GM19452 (cell line): ENCODE data around the gene PRRT2.
"Not testable (repeated sequence)": the region's sequence is repeated elsewhere in the genome, so short reads cannot be mapped to it uniquely, and the experiment has no call there.

ENCODE experiments used
- ATAC-seq: cut with Tn5 transposase; IDR thresholded peaks from one replicate; pipeline ENCODE4 v1.9.1; 2021; ENCODE audit not compliant: unreplicated experiment

PRRT2 gene

GRCh38 chr16:29831490-29831889 is 19.5 kb downstream of the PRRT2 start:
- ATAC-seq: no peak

GRCh38 chr16:29833219-29833618 is 21.2 kb downstream of the PRRT2 start:
- not testable (repeated sequence) for ATAC-seq

- ATAC-seq: no peak
These were observed 22.1 kb downstream of the PRRT2 start for GRCh38 chr16:29834079-29834478.

GRCh38 chr16:29835926-29836325 is 23.9 kb downstream of the PRRT2 start:
- no peak for ATAC-seq

GRCh38 chr16:29836623-29837022 is 24.6 kb downstream of the PRRT2 start:
- ATAC-seq: no peak

- ATAC-seq: no peak
These were observed 25.8 kb downstream of the PRRT2 start for GRCh38 chr16:29837841-29838240.

GRCh38 chr16:29839822-29840221 is 27.8 kb downstream of the PRRT2 start:
- ATAC-seq: no peak

GRCh38 chr16:29840240-29840639 is 28.2 kb downstream of the PRRT2 start:
- no peak for ATAC-seq

- no peak for ATAC-seq
These were observed 29.6 kb downstream of the PRRT2 start for GRCh38 chr16:29841631-29842030.

- no peak for ATAC-seq
These were observed 30.8 kb downstream of the PRRT2 start for GRCh38 chr16:29842732-29843346.

GRCh38 chr16:29843931-29844330 is 31.9 kb downstream of the PRRT2 start:
- ATAC-seq: no peak

GRCh38 chr16:29844575-29845331 is 32.8 kb downstream of the PRRT2 start:
- no peak for ATAC-seq

GRCh38 chr16:29845656-29846055 is 33.7 kb downstream of the PRRT2 start:
- ATAC-seq: no peak

- ATAC-seq: no peak
These were observed 36.7 kb downstream of the PRRT2 start for GRCh38 chr16:29848420-29849297.

- ATAC-seq: no peak
These were observed 37.5 kb downstream of the PRRT2 start for GRCh38 chr16:29849505-29849904.

GRCh38 chr16:29850998-29851397 is 39.0 kb downstream of the PRRT2 start:
- no peak for ATAC-seq

- no peak for ATAC-seq
These were observed 40.7 kb downstream of the PRRT2 start for GRCh38 chr16:29852654-29853053.

- no peak for ATAC-seq
These were observed 42.6 kb downstream of the PRRT2 start for GRCh38 chr16:29854520-29855100.

- no peak for ATAC-seq
These were observed 45.3 kb downstream of the PRRT2 start for GRCh38 chr16:29857133-29857760.

- ATAC-seq: no peak
These were observed 46.3 kb downstream of the PRRT2 start for GRCh38 chr16:29858149-29858849.
